ENCODE measurements around the gene GOSR2.

DNA sequence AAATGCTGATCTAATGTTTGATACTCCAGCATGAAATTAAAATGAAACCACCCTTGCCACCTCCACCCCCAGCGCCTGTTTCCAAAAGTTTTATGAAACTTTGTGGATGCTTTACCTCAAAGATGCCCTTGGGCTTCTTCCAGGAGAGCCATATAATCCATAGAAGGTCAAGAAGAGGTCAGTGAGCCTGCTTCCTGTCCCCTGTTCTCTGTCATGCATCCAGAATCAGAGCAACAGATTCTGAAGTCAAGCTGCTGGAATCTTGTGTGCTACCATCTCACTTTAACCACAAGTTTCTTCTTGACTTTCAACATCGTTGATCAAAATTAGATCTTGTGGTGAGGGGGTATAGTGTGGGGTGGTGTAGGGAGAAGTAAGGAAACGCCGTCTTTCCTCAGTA, 8.6 kb downstream of the GOSR2 start:
- TF ChIP-seq, protein P1, sequence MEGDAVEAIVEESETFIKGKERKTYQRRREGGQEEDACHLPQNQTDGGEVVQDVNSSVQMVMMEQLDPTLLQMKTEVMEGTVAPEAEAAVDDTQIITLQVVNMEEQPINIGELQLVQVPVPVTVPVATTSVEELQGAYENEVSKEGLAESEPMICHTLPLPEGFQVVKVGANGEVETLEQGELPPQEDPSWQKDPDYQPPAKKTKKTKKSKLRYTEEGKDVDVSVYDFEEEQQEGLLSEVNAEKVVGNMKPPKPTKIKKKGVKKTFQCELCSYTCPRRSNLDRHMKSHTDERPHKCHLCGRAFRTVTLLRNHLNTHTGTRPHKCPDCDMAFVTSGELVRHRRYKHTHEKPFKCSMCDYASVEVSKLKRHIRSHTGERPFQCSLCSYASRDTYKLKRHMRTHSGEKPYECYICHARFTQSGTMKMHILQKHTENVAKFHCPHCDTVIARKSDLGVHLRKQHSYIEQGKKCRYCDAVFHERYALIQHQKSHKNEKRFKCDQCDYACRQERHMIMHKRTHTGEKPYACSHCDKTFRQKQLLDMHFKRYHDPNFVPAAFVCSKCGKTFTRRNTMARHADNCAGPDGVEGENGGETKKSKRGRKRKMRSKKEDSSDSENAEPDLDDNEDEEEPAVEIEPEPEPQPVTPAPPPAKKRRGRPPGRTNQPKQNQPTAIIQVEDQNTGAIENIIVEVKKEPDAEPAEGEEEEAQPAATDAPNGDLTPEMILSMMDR (conservative IDR thresholded peaks at IDR 0.05) = no peak
- no peak for TF ChIP-seq EZH2 (IDR thresholded peaks at IDR 0.05; ENCODE audit: low read depth)
